Stimulated activated CD8-positive, alpha-beta memory T cell treated with anti-CD3 and anti-CD28 coated beads, Interleukin-2, amount 100 ng/mL, for 48 hours (primary cell): ENCODE results near the gene ELP5.

ENCODE experiments used
- DNase-seq, 2 donors: peaks; one replicate each; pipeline ENCODE4 v3.0.0-alpha.2; 2020; ENCODE audit warnings: low read depth in 2 of 2

Gene ELP5

GRCh38 chr17:7219229-7219811 is 32.7 kb upstream of the ELP5 start:
- DNase-seq = no peak

DNA sequence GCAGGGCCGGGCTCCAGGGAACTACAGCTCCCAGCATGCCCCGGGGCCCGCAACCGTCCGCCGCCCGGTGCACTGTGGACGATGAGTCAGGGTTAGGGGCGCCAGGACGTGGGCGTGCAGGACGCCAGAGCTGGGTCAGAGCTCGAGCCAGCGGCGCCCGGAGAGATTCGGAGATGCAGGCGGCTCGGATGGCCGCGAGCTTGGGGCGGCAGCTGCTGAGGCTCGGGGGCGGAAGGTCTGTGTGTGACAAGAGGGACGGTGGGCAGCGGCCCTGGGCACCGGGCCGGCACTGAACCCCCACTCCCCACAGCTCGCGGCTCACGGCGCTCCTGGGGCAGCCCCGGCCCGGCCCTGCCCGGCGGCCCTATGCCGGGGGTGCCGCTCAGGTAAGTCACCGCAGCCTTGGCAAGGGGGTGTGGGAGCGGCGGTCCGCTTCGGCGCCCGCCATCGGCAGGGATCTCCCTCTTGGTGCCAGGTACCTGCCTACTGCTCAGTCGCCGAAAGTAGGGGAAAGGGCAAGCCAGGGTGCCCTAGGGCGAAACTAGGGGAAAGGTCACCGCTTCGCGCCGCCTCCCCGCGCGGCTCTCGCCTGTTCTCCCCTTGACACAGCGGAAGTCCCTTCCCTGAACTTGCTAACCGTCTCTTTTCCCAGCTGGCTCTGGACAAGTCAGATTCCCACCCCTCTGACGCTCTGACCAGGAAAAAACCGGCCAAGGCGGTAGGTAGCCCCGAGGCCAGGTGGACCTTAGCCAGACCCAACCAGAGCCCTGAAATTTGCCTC is 32.0 kb upstream of the ELP5 start, which contains the start of the genes ACADVL and DLG4:
Gene ACADVL, plus strand, starts transcription at position 127 of the 781 bp plus-strand sequence. Its CDS starts 47 bp downstream, at position 174.
Gene DLG4, minus strand, starts transcription at position 25 of the 781 bp plus-strand sequence.
- peak; percentile 85 for DNase-seq

GRCh38 chr17:7220593-7221277 is 31.3 kb upstream of the ELP5 start:
- DNase-seq = peak in 1 of 2 donors; percentile 43

GRCh38 chr17:7221278-7222092 is 30.5 kb upstream of the ELP5 start:
- DNase-seq = no peak

DNA sequence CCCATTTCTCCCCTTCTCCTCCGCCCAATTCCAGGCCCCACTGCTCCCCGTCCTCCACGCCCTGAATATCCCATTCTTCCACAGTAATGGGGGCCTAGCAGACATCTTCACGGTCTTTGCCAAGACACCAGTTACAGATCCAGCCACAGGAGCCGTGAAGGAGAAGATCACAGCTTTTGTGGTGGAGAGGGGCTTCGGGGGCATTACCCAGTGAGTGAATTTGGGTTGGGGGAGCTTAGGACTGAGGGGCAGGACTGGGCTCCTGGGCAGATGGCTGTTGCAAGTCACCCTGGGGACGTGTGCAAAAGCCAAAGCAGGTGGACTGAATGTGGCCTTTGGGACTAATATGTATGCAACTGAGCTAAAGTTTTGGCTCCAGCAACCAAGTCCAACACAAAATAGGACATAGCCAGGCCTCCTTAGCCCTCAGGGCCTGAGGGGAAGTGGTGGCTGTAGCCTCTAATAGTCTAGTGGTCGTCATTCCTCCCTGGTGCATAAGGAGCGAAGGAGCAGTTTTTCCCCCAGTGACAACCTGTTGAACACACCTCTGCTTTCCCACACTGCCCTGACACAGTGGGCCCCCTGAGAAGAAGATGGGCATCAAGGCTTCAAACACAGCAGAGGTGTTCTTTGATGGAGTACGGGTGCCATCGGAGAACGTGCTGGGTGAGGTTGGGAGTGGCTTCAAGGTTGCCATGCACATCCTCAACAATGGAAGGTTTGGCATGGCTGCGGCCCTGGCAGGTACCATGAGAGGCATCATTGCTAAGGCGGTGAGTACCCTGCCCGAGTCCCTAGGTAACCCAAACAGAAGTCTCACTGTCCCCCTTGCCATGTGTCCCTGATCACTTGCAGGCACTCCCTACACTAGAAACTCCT is 29.7 kb upstream of the ELP5 start:
- DNase-seq = no peak

- DNase-seq = no peak
These were observed 29.1 kb upstream of the ELP5 start for GRCh38 chr17:7222972-7223292.

DNA sequence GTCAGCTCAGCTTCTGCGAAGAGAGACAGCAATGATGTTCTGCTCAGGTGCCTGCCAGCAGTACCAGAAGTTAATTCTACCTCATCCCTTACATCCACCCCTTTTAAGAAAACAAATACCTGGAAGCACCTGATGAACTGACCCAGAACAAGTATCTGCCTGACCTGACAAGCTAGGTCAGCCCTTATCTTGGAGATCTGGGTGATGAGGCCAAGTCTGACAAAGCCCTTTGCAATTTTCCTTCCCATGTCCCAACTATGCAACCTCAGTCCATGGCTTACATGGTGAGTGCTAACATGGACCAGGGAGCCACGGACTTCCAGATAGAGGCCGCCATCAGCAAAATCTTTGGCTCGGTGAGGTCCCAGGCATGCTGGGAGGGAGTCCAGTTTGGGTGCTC is 28.6 kb upstream of the ELP5 start:
- no peak for DNase-seq

GRCh38 chr17:7224110-7224509 is 27.9 kb upstream of the ELP5 start:
- no peak for DNase-seq

- DNase-seq = no peak
These were observed 27.3 kb upstream of the ELP5 start for GRCh38 chr17:7224661-7225111.

- no peak for DNase-seq
These were observed 26.2 kb upstream of the ELP5 start for GRCh38 chr17:7225711-7226331.

- no peak for DNase-seq
These were observed 25.0 kb upstream of the ELP5 start for GRCh38 chr17:7226721-7227710.

- DNase-seq = no peak
These were observed 23.1 kb upstream of the ELP5 start for GRCh38 chr17:7228920-7229319.

DNA sequence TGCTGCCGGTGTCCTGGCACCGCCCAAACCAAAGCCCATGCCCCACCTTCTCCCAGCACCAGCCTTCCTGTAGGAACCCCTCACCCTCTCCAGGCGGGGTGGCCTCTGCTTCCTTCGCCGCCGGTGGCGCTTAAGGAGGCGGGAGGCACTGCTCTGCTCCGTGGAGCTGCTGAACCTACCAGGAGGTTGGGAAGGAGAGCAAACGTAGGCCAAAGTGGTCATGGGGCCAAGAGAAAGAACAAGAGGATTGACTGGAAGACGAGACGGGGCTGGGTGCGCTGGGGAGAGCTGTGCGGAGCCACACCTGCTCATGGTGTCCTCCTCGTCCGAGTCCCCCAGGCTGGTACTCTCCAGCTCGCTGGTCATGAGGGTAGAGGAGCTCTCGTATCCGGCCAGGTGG is 22.5 kb upstream of the ELP5 start:
- no peak for DNase-seq

DNA sequence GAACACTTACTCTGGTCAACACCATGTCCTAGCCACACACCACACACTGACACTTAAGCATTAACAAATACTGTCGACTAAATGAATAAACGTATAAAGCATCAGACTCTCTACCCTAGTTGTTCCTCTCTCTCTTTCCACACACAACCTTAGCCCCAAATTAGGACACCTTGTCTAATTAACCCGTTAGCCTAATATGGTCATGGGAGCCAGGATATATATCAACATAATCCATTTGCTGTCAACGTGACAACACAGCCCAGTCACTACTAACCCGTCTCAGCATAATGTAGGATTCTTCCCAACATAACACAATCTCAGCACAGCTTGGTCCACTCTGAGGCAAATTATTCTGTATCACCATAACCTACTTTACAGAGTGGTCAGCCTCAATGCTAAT is 19.9 kb upstream of the ELP5 start:
- no peak for DNase-seq

- no peak for DNase-seq
These were observed 18.3 kb upstream of the ELP5 start for GRCh38 chr17:7233701-7234082.

DNA sequence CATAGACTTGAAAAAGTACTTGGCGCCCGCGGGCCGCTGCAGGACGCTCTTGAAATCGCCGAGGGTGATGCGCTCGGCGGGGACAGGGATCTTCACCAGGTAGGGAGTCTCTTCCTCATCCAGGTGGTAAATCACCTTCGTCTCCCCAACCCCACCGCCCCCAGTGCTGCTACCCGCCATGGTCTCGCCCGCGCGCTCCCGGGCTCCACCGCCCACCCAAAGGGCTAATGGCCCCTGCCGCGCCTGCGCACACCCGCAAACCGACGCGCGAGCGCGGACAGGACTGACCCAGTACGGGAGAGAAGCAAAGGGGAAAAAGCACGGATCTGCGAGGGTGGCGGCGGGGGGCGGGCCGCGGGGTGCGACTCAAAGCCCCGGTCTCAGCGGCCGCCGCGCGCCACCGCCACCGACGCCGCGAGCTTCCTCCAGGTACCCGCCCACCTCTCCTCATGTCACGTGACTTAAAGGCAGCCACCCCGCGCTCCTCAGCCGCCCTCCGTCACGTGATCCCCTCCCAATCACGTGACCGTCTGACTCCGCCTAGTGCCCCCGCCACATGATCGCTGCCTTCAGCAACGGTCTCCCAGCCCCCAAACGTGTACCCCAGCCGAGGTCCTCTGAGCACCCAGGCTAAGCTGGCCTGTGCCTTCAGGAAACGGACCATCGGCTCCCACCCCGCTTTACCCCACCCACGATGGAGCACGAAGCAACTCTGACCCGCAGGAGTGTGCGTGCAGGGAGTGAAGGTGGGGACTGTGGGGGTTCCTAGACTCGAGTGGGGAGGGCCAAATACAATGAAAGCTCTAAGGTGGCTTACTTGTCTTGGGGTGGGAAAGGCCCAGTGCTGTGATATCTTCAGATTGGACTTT is 17.7 kb upstream of the ELP5 start, which contains the start of gene DVL2:
Gene DVL2, minus strand, starts transcription at position 435 of the 869 bp plus-strand sequence. Its CDS starts 255 bp downstream, at position 180.
- DNase-seq = peak; percentile 90 to 94

GRCh38 chr17:7235693-7236665 is 16.0 kb upstream of the ELP5 start:
- no peak for DNase-seq
